HG02798 (cell line): ENCODE data around the gene KSR1.

Experiments used
- ATAC-seq: cut with Tn5 transposase; IDR thresholded peaks from one replicate; pipeline ENCODE4 v1.9.1; 2021; ENCODE audit warnings: mild to moderate bottlenecking; ENCODE audit not compliant: unreplicated experiment, poor library complexity

KSR1 gene

DNA sequence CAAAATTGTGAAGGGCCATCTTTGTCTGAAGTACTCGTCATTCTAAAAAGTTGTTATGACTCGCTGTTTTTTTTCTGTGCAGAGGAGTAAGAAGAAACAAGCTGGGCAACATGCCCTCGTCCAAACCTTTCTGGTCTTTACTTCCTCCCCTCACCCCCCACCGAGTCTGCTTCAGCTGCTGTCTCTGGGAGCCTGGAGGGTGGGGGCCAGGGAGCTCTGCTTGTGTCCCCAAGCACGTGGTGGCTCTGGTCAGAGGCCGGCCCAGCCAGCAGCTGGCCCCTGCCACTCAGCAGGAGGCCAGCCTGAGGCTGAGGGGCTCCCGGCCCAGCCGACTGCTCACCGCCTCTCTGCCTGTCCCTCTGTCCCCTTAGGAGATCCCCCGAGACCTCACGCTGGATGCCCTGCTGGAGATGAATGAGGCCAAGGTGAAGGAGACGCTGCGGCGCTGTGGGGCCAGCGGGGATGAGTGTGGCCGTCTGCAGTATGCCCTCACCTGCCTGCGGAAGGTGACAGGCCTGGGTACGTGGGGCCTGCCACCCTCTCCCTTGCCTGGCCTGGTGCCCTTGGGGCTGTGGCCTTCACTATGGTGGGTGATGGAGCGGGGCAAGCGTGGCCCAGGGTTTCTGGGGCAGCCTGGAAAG, 121.0 kb downstream of the KSR1 start:
- no peak for ATAC-seq

DNA sequence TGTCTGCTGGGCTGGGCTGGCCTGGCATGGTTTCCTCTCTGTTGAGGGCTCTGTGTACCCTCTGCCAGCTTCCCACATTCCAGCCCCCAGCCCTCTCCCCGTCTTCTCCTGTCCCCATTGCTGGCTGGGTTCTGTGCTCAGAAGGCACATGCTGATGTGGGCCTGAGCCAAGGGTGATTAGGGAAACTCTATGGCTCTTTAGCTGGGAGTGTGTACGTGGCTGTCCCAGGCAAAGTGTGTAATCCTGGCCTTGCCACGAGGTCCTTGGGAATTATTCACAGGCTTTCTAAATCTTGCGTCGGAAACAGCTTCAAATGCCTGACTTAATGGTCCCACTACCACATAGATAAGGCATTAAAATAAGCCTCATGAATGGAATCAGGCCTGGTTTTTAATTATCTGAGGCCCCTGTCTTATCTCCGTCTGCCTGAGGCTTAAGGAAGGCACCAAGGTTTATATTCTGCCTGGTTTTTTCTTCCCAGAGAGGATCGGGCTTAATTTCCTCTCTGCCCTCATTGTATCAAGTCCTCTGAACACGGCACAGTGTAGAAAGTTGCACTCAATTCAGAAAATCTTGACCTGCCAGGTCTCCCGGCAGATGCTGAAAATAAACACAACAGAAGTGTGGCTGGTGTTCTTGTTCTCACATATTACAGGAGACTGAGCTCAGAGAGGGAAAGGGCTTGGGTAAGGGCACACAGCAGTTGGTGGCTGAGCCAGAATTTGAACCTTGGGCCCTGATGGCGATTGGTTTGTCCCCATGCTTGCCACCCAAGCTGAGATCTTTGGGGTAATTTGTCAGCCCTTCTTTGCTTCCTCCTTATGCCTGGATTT, 121.9 kb downstream of the KSR1 start:
- ATAC-seq, result no peak

DNA sequence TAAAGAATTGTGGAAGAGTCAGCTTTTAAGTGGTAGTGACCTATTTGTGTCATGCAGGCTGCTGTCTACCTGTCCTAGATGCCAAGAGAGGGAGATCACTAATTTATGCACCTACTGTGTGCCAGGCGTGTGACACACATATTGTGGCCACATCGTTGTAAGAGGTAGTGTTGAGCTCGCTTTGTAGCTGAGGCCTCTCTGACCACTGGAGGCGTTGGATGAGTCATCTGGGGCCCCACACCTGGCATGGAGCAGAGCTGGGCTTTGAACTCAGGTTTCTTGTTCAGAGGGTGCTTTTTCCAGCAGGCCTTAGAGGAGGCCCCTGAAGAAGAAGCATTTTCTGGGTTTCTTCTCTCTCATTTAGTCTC, 122.5 kb downstream of the KSR1 start:
- peak; percentile 86 for ATAC-seq

DNA sequence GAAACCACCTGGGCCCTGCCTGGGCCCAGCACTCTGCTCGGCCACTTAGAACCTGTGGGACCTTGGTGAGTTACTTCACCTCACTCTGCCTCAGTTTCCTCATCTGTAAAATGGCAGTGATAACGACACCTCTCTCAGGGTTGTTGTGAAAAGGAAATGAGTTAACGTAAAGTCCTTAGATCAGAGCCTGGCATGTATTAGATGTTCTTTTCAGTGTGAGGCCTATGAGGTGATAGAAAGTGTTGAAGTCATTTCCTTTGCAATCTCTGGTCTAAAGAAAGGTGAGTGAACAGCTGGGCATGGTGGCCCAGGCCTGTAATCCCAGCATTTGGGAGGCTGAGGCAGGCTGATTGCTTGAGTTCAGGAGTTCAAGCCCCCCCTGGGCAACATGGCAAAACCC, 123.1 kb downstream of the KSR1 start:
- ATAC-seq, result peak; percentile 15

DNA sequence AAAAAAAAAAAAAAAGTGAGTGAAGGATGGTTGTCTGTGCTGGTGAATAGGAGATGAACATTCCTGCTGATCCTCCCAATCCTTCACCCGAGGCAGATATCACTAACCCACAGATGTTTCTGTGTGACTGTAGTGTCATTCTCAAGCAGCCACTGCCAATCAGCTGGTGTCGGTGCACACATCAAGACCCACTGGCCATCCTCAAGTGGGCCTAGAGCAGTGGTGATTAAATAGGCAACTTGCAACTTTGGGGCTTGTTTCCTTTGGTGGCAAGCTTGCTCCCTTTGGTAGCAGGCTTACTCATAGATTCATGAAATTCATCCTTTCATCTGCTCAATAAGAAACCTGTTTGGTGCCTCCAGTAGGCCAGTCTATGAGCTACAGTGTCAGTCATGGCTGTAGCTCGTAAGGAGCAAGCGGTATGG, 123.7 kb downstream of the KSR1 start:
- ATAC-seq, result no peak

DNA sequence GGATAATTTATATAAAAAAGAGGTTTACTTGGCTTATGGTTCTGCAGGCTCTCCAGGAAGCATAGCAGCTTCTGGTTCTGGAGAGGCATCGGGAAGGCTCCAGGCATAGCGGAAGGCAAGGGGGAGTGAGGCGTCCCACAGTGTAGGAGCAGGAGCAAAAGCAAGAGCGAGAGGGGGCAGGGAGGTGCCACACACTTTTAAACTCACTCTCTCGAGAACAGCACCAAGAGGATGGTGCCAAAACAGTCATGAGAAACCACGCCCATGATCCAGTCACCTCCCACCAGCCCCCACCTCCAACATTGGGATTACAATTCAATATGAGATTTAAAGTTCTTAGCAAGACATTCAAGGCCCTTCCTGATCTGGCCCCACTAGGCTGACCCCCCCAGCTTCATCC, 124.8 kb downstream of the KSR1 start:
- ATAC-seq, result no peak

GRCh38 chr17:27582696-27583095, 126.4 kb downstream of the KSR1 start:
- no peak for ATAC-seq

DNA sequence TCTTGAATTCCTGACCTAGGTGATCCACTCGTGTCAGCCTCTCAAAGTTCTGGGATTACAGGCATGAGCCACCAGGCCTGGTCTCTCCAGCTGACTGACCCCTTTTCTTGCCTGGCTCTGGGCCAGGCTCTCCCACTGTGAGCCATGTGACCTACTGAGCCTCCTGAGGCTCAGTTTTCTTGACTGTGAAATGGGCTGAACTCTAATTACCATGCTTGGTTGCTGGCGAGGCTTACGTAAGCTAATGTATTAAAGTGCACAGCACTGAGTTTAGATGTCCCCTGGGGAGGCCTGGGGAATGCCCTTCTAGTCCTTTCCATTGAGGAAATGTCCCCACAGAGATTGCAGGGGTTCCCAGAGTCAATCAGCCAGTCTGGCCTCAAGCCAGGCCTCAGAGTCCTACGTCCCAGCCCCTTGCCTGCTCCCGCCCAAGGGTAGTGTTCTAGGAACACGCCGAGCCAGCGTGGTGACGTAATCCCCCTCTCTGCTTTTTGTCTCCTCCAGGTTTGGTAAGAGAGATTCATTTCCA, 129.0 kb downstream of the KSR1 start:
- ATAC-seq, result peak; percentile 47

- ATAC-seq, result no peak
Observed at GRCh38 chr17:27585792-27586191, 129.5 kb downstream of the KSR1 start.

DNA sequence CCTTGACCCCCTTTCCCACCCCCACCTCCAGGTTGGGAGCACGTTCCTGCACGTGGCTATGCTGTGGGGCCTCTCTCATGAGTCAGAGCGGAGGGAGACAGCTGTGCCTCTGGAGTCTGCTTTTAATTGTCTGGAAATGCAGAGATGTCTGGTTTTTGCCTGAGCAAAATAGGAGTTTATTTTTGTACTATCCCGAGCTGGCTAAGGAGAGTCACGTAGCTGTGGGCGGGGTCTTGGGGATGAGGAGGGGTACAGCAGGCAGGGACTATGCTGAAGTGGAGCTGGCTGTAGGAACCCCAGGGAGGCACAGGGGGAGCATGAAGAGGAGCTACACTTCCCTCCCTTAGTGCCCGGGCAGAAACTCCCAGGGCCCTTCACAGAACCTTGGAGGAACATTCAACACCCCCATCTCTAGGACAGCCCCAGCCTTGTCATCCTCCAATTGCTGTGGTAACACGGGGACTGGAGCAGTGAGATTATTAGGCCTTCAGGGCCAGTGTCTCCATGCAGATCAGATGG, 130.0 kb downstream of the KSR1 start:
- no peak for ATAC-seq

DNA sequence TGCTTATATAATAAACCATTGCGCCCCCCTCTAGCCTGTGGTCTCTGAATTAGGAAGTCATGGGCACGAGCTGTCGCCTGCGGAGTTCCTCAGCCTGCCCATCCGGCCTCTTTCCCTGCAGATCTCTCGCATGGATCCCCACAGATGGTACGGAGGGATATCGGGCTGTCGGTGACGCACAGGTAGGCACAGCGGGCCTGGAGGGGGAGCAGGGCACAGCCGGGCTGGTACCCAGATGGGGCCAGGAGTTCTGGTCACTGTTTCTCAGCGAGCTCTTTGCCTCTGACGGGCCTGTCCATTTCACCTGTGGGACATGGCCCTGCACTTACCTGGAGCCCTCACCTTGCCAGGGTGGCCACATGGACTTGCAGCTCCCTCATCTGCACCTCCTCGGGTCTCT, 132.1 kb downstream of the KSR1 start:
- no peak for ATAC-seq

- no peak for ATAC-seq
Observed at GRCh38 chr17:27590864-27591263, 134.6 kb downstream of the KSR1 start.

DNA sequence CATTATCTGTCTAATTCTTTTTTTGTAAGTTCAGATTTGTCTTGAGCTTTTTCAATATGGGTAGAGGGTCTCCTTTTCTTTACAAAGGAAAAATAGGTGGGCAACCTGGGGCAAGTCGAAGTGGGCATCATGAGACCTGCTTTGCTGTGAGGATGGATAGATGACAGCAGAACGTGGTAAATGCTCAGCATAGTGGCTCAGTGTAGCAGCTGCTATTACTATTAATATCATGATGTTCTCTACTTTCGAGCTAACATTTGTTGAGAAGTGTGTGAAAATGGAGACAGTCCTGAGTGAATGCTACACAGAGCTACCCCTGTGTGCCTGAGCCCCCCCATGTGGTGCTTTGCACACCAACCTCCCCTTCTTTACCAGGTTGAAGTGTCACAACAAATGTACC, 135.7 kb downstream of the KSR1 start:
- ATAC-seq, result no peak

- ATAC-seq, result no peak
Observed at GRCh38 chr17:27593232-27593856, 137.1 kb downstream of the KSR1 start.

DNA sequence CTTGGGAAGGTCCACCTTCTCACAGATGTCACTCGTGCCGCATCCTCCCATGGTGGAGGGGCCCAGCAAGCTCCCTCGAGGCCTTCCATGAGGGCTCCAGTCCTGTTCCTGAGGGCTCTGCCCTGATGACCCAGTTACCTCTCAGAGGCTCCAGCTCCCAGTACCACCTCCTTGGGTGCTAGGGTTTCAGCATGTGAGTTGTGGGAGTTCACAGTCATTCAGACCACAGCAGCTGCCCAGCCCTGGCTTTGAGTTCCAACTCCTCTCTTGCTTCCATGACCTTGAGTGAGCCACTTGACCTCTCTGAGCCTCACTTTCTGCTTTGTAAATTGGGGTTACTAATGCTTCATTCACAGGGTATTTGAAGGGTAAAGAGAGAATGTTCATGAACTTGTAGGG, 137.6 kb downstream of the KSR1 start:
- ATAC-seq, result no peak

GRCh38 chr17:27595208-27595607, 139.0 kb downstream of the KSR1 start:
- no peak for ATAC-seq

DNA sequence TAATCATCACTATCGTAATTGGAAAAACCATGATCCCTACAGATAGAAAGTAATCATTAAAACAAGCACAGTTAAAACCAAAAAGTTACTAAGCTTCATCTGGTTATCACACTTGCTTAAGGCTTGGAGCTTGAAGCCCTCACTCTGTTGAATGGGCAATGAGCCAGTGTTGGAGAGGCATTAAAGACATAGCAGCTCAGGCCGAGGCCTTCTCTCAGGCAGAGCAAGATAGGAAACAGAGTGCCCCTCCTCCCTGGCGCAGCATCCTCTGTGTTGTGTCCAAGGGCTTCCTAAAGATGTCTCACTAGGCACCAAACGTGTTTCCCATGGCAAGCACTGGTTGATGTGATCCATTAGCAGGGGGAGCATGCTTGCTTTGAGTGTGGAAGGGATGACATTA, 139.8 kb downstream of the KSR1 start:
- ATAC-seq, result no peak

- ATAC-seq, result no peak
Observed at GRCh38 chr17:27596566-27597187, 140.4 kb downstream of the KSR1 start.

DNA sequence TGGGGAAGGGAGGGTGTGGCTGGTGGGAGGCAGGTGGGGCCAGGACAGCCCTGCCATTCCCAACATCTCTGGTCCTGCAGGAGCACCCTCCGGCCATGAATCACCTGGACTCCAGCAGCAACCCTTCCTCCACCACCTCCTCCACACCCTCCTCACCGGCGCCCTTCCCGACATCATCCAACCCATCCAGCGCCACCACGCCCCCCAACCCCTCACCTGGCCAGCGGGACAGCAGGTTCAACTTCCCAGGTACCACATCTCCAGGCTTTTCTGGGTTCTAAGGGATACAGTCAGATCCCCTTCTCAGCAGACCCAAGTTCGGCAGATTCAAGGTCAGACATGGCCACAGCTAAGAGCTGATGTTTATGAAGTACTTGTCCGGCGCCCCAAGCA, 140.9 kb downstream of the KSR1 start:
- no peak for ATAC-seq

DNA sequence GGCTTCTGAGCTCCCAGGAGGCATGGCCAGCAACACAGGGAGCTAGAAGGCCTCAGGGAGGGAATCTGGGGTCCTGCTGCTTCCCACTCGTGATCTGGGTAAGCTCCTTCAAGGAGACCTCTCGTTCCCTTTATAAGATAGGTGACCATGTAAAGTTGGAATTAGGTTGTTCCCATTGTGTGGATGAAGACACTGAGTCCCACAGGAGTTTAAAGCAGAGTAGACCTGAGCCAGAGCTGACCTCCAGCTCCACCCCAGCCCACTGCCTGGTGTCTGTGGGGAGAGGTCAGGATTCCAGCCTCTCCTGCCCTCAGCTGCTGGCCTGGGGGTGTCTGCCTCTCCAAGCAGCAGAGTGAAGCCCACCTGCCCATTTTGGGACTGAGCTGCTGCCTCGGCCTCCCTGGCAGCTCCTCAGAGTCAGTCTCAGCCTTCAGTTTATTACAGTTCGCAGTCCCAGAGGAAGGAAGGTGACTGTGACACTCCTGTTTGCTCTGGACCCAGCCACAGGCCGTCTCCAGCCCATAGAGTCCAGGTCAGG, 141.6 kb downstream of the KSR1 start:
- ATAC-seq, result no peak
